Activated T-cell treated with anti-CD3 and anti-CD28 coated beads for 1 hour (primary cell): ENCODE data around the gene MRPS24.
"Not testable (repeated sequence)": the region's sequence is repeated elsewhere in the genome, so short reads cannot be mapped to it uniquely, and the experiment has no call there.

Experiments
- DNase-seq: peaks from one replicate; pipeline ENCODE4 v3.0.0-alpha.2; 2020; ENCODE audit warnings: low read depth

Gene MRPS24

DNA sequence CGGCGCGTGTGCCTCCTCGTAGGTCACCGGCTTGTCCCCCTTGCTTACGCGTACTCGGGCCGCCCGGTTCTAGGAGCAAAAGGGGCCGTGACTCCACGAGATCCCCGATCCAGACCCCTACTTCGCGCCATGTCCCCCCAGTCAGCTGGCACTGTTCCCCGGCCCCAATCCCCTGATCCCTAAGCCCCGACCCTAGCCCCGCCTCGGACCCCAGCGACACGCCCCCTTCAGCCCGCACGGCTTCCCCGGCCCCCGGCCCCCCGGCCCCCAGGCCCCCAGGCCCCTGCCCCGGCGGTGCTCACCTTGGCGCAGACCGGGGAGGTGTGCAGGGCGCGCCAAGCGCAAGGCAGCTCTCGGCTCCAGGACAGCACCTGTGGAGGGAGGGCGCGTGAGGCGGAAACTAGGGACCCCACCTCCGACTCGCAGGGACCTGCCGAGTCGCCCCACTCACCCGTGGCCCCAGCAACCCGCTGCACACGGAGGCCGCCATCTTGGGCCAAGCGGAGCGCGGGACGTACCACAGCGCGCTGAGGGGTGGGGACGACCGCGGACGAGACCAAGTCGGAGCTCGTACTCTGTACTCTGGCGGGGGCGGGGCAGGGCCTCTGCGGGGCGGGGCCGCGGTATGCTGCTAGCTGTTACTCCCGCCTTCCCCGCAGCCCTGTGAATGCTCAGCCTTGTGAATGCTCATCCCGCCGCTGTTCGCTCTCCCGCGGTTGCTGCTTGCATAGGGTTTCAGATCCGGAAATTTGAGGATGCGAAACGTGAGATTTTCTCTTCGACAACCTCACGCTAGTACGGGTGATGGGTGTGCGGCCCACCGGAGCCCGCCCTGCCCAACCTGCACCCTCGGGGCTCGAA lies at the start of gene MRPS24:
MRPS24 (minus strand) TSS at position 512 of the 861 bp plus-strand sequence; CDS start at position 490, 22 bp downstream.
- peak; percentile 93 for DNase-seq

- DNase-seq: no peak
Observed at GRCh38 chr7:43915907-43916306, 46.6 kb upstream of the MRPS24 start.

- DNase-seq: no peak
Observed at GRCh38 chr7:43914795-43915194, 45.5 kb upstream of the MRPS24 start.

- DNase-seq: peak; percentile 41
Observed at GRCh38 chr7:43906331-43907010, 37.2 kb upstream of the MRPS24 start, which contains the start of gene URGCP. URGCP (minus strand) TSS chr7:43906596; CDS start chr7:43906575, 21 bp downstream.

DNA sequence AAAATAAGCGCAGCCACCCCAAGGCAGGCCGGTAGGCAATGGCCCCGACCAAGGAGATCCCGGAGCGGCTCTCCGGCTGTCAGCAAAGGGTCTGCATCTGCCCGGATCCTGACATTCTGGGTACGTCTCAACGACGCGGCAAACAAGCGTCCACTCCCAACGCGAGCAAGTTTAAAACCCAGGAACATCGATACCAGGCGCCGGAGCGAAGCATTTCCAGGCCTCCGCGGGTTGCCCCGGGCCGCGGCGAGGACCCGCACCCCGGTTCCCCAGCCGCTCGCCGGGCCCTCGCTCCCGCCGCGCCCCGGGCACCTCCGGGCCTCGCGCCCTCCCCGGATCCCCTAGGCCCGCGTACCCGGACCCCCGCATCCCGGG lies 36.6 kb upstream of the MRPS24 start:
- DNase-seq: peak; percentile 3

DNA sequence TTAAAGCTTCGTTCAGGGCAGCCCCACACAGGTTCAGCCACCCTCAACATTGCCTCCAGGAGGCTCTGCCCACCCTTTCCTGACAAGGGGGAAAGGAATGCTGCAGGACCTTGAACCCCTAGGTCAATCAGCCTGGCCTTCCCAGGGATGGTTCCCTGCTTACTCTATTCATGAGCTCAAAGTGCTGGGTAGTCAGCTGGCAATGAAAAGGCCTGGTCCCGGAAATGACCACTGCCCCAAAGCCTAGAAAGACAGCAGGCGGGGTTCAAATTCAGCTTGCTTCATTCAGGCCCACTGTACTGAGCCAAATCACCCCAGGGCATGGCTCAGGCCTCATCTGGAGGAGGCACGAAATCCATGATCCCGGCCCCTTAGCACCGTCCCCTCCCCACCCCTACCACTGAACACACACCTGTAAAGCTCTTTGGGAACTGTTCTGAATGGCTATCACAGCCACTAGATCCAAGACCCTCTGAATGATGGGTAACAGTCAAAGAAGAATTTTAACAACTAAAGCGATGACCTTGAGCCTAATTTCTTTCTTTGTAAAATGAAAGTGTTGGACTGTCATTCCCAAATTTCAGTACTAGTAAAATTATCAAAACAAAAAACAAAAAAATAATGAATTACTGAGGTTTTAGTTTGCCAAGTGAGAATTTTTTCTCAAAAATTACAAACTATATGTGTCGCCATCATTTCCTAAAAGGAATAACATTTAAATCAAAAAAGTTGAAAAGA lies 36.1 kb upstream of the MRPS24 start:
- DNase-seq: no peak

DNA sequence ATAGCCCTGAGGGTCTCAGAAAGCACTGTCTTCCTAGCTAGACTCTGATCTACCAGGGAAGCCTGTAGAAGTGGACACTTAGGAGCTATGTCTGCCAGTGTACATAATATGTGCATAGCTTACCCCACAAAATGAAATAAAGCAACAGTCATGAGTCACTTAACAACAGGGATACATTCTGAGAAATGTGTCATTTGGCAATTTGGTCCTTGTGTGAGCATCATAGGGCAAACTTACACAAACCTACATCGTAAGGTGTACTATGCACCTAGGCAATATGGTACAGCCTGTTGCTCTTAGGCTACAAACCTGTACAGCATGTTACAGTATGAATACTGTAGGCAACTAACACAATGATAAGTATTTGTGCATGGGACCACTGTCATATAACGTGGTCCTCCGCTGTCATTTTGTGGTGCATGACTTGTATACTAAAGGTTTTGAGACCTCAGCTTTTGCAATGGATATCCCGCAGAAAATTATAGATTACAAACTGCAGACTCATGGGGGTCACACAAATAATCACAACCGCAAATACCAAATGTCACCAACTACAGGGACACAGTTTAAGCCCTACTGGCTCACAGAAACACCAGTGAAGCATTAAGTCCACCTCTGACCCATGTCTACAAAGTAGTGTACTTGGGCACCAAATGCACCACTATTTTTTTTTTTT lies 35.4 kb upstream of the MRPS24 start:
- DNase-seq: no peak

DNA sequence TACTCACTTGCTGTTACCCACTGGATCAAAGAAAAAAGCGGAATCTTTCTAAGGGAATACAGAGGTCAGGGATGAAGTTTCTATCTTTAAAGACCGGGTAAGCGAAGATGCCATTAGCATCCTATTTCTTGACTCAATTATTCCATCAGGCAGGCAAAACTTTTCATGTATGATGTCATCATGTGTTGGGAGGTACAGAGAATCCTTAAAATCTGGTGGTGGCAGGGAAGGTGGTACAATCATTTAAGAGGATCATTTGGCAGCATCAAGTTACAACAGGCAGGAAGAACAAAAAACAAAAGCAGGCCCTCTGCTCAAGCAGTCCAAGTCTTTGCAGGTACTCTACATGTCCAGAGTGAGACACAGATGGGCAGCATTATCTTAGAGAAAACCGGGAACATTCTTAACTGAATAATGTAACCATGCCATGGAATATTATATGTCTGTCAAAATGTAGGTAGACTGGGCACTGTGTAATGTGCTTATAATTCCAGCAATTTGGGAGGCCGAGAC lies 33.3 kb upstream of the MRPS24 start:
- no peak for DNase-seq

GRCh38 chr7:43898571-43898970 lies 29.3 kb upstream of the MRPS24 start:
- not testable (repeated sequence) for DNase-seq

DNA sequence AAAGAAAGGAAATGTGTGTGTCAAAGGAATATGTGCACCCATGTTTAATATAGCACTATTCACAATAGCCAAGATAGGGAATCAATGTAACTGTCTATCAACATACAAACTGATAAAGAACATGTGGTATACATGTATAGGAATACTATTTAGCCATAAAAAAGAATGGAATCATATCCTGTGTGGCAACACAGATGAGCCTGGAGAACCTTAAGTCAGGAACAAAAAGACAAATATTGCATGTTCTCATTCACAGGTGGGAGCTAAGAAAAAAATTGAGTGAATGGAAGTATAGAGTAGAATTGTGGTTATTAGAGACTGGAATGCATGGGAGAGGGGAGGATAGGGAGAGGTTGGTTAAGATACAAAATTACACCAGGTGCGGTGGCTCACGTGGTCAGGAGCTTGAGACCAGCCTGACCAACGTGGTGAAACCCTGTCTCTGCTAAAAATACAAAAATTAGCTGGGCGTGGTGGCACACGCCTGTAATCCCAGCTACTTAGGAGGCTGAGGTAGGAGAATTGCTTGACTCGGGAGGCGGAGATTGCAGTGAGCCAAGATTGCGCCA lies 26.6 kb upstream of the MRPS24 start:
- DNase-seq: no peak

- DNase-seq: no peak
Observed at GRCh38 chr7:43891069-43891955, 22.0 kb upstream of the MRPS24 start.

GRCh38 chr7:43890468-43890867 lies 21.2 kb upstream of the MRPS24 start:
- DNase-seq: no peak

GRCh38 chr7:43888993-43889945 lies 20.0 kb upstream of the MRPS24 start:
- no peak for DNase-seq

DNA sequence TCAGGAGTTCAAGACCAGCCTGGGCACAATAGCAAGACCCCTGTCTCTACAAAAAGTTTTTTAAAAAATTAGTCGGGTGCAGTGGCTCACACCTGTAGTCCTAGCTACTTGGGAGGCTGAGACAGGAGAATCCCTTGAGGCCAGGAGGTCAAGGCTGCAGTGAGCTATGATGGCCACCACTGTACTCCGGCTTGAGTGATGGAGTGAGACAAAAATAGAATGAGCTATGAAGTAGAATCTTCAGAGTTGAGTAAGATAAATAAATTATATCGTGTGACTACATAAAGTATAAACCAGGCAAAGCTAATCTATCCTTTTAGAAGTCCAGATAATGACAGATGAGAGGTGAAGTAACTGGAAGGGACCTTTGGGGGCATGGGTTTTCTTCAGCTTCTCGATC lies 15.3 kb upstream of the MRPS24 start:
- DNase-seq: no peak

GRCh38 chr7:43884209-43884608 lies 14.9 kb upstream of the MRPS24 start:
- DNase-seq: no peak

- no peak for DNase-seq
Observed at GRCh38 chr7:43880596-43880995, 11.3 kb upstream of the MRPS24 start.

DNA sequence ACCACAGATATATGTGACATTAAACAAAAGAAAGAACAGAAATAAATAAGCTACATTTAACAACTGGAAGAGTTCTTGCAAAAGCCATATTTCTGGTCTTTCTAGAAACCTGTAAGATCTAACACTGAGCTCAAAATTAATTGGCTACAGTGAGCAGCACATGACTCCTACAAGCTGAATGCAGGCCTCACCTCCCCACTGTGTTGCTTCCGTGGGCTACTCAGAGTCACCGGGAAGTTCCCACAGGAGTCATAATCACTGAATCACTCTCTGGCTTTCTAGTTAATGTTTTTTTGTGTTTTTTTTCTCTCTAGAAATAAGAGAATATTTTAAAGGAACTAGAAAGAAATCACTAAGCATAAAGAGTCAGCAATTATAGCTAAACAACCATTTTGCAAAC lies 10.2 kb upstream of the MRPS24 start:
- DNase-seq: no peak

DNA sequence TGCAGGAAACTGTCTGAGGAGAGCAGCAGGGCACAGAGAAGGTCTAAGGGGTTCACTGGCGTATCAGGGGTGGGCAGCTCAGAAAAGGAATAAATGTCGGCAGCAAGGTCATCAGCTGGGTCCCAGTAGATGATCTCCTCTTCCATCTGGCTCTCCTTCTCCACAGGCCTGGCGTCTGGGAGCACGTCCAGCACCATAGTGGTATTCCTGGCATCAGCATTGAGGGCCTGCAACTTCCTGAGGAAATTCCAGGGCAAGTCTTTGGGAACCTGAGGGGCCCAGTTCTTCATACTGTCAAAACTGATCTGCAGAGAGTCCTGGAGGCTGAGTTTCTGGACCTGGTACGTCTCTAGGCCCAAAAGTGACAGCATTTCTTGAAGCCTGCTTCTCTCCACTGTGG lies 9.6 kb upstream of the MRPS24 start:
- DNase-seq: no peak
